ENCODE results near the gene SYNRG. TPM values are rescaled to one million over a fixed set of nuclear protein-coding genes. Genes with fewer than 3 reads are reported as not detected.
A peak's percentile ranks its signal among the peaks of the same experiment; 100 is the strongest.

SYNRG gene
- total RNA-seq, 1 experiment from 2014 or later, result 40.5 TPM

GRCh38 chr17:37553401-37553966 lies 55.7 kb downstream of the SYNRG start:
- TSS peak; percentile 58 for BruUV-seq (replicated peaks)

DNA sequence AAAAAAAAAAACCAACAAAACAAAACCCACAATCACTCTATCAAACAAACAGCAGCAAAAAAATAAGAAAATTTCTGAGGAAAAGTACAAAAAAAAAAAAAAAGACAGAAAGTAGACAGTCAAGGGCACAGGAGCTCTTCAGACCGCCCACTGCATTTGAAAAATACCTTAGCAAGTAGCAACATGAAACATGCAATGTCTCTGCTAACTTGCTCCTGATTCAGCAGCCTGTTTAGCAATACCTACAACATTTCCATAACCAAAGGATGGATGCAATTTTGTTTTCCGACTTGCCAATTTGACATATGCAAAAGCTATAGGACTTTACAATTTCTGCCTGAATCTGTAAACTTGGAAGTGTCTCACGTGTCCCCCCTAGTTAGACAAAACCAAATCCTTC lies 57.4 kb downstream of the SYNRG start:
- POLR2A ChIA-PET, result no interaction called here
- Mint-ChIP-seq H3K36me3 (ENCODE audit: insufficient read depth, unreplicated experiment) (peaks cover 31% of the 10 kb centered on the region), H3K27me3 (ENCODE audit: insufficient read depth, unreplicated experiment) (no peaks in the 10 kb centered on the region), H3K9me3 (ENCODE audit: unreplicated experiment) (no peaks in the 10 kb centered on the region), H3K4me3 (ENCODE audit: unreplicated experiment) (no peak overlapping the region), H3K4me1 (ENCODE audit: low read depth, unreplicated experiment) (no peaks in the 10 kb centered on the region), H3K27ac (ENCODE audit: unreplicated experiment) (no peak overlapping the region)
- no TSS peak for BruUV-seq (replicated peaks)
- Histone ChIP-seq H3K4me3 (ENCODE audit: low read depth, low read length) (no peak overlapping the region), H3K27me3 (replicated peaks; ENCODE audit: control insufficient read depth, insufficient read depth, low read length) (no peaks in the 10 kb centered on the region), H3K36me3 (ENCODE audit: control insufficient read depth, insufficient read depth, low read length) (peaks cover 2% of the 10 kb centered on the region; the same call in 1 of the 2 replicates), H3K4me1 (no peaks in the 10 kb centered on the region), H3K9me3 (no peaks in the 10 kb centered on the region)
- CTCF ChIA-PET, result no interaction called here
- no peak for DNase-seq
- intact Hi-C loops (cut with micrococcal nuclease; ENCODE audit: unreplicated experiment), result no loop called here
- TF ChIP-seq, protein P1, sequence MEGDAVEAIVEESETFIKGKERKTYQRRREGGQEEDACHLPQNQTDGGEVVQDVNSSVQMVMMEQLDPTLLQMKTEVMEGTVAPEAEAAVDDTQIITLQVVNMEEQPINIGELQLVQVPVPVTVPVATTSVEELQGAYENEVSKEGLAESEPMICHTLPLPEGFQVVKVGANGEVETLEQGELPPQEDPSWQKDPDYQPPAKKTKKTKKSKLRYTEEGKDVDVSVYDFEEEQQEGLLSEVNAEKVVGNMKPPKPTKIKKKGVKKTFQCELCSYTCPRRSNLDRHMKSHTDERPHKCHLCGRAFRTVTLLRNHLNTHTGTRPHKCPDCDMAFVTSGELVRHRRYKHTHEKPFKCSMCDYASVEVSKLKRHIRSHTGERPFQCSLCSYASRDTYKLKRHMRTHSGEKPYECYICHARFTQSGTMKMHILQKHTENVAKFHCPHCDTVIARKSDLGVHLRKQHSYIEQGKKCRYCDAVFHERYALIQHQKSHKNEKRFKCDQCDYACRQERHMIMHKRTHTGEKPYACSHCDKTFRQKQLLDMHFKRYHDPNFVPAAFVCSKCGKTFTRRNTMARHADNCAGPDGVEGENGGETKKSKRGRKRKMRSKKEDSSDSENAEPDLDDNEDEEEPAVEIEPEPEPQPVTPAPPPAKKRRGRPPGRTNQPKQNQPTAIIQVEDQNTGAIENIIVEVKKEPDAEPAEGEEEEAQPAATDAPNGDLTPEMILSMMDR (IDR thresholded peaks at IDR 0.05; ENCODE audit: insufficient read depth in 1 of 2, low read depth in 1 of 2, low read length in 1 of 2, severe bottlenecking in 1 of 2, unreplicated experiment in 1 of 2), result no peak

More at GRCh38 chr17:37553401-37553966, 55.7 kb downstream of the SYNRG start:
- 0 out of 2 replicates have a peak, but pooled peaks cover 2% of the 10 kb centered on the region for H3K4me1 ChIP-seq
- no peaks in the 10 kb centered on the region for H3K27me3 ChIP-seq (replicated peaks; ENCODE audit: control insufficient read depth, insufficient read depth, low read length)
- Mint-ChIP-seq H3K36me3 (ENCODE audit: insufficient read depth, unreplicated experiment) (peaks cover 39% of the 10 kb centered on the region), H3K27ac (ENCODE audit: unreplicated experiment) (no peak overlapping the region), H3K27me3 (ENCODE audit: insufficient read depth, unreplicated experiment) (no peaks in the 10 kb centered on the region), H3K4me1 (ENCODE audit: low read depth, unreplicated experiment) (peaks cover 7% of the 10 kb centered on the region), H3K9me3 (ENCODE audit: unreplicated experiment) (no peaks in the 10 kb centered on the region), H3K4me3 (ENCODE audit: unreplicated experiment) (no peak overlapping the region)
- TF ChIP-seq, protein P1 (IDR thresholded peaks at IDR 0.05; ENCODE audit: insufficient read depth in 1 of 2, low read depth in 1 of 2, low read length in 1 of 2, severe bottlenecking in 1 of 2, unreplicated experiment in 1 of 2), result no peak
- CTCF ChIA-PET, result interaction anchor here (0.7 kb wide), 1 partner anchor 26 kb away, joined by 3 read pairs; no protein-coding TSS in a partner anchor
- intact Hi-C loops (cut with micrococcal nuclease; ENCODE audit: unreplicated experiment), result no loop called here
- no peak overlapping the region for H3K4me3 ChIP-seq (ENCODE audit: low read depth, low read length)
- H3K36me3 ChIP-seq (ENCODE audit: control insufficient read depth, insufficient read depth, low read length), result peaks cover 5% of the 10 kb centered on the region; the same call in 1 of the 2 replicates
- DNase-seq, result no peak
- H3K9me3 ChIP-seq, result no peaks in the 10 kb centered on the region
- POLR2A ChIA-PET, result no interaction called here

DNA sequence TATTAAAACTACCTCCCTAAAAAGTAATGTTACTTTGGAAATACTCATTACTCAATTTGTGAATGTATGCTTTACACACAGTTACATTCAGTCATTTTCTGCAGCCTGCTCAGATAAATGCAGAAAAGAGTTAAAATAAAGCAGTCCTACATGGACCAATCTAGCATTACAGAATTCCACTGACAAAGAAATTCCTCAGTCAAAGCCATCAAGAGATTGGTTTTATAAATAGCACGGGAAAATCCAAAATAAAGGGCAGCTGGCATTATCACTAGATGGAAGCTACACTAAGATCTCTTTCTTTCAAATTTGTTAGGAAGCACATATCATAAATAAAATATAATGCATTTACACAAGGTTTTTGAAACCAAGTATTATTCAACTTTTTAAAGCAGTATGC lies 61.2 kb downstream of the SYNRG start:
- POLR2A ChIA-PET, result no interaction called here
- Mint-ChIP-seq H3K27ac (ENCODE audit: unreplicated experiment) (no peak overlapping the region), H3K4me1 (ENCODE audit: low read depth, unreplicated experiment) (no peaks in the 10 kb centered on the region), H3K9me3 (ENCODE audit: unreplicated experiment) (no peaks in the 10 kb centered on the region), H3K36me3 (ENCODE audit: insufficient read depth, unreplicated experiment) (peaks cover 26% of the 10 kb centered on the region), H3K4me3 (ENCODE audit: unreplicated experiment) (no peak overlapping the region), H3K27me3 (ENCODE audit: insufficient read depth, unreplicated experiment) (no peaks in the 10 kb centered on the region)
- BruUV-seq (replicated peaks), result no TSS peak
- H3K9me3 ChIP-seq, result no peaks in the 10 kb centered on the region
- DNase-seq, result no peak
- H3K4me1 ChIP-seq, result no peaks in the 10 kb centered on the region
- H3K36me3 ChIP-seq (ENCODE audit: control insufficient read depth, insufficient read depth, low read length), result peaks cover under 1% of the 10 kb centered on the region; the same call in 1 of the 2 replicates
- H3K4me3 ChIP-seq (ENCODE audit: low read depth, low read length), result no peak overlapping the region
- intact Hi-C loops (cut with micrococcal nuclease; ENCODE audit: unreplicated experiment), result no loop called here
- H3K27me3 ChIP-seq (replicated peaks; ENCODE audit: control insufficient read depth, insufficient read depth, low read length), result no peaks in the 10 kb centered on the region
- CTCF ChIA-PET, result interaction anchor here (0.7 kb wide), 1 partner anchor 104 kb away, joined by 4 read pairs; no protein-coding TSS in a partner anchor
- TF ChIP-seq, protein P1 (IDR thresholded peaks at IDR 0.05; ENCODE audit: insufficient read depth in 1 of 2, low read depth in 1 of 2, low read length in 1 of 2, severe bottlenecking in 1 of 2, unreplicated experiment in 1 of 2), result no peak

All from Caco-2 (cell line).